GM18951 (cell line): ENCODE data around the gene PARD3.
A peak's percentile ranks its signal among the peaks of the same experiment; 100 is the strongest.
"Not testable (repeated sequence)": the region's sequence is repeated elsewhere in the genome, so short reads cannot be mapped to it uniquely, and the experiment has no call there.

Experiments used
- POLR2A ChIP-seq: IDR thresholded peaks from 4 replicates; pipeline ENCODE4 v1.6.1; 2011; ENCODE audit warnings: mild to moderate bottlenecking; ENCODE audit not compliant: insufficient read length, insufficient read depth; ENCODE audit errors: extremely low read depth
- in situ Hi-C: fragments of 300-500 bp; cut with MboI; formaldehyde crosslinking; loops from one replicate; pipeline ENCODE4 v1.12.0; 2022; ENCODE audit warnings: low sequenced_read_pairs, mixed read lengths, inconsistent platforms; ENCODE audit not compliant: unreplicated experiment

The PARD3 gene

DNA sequence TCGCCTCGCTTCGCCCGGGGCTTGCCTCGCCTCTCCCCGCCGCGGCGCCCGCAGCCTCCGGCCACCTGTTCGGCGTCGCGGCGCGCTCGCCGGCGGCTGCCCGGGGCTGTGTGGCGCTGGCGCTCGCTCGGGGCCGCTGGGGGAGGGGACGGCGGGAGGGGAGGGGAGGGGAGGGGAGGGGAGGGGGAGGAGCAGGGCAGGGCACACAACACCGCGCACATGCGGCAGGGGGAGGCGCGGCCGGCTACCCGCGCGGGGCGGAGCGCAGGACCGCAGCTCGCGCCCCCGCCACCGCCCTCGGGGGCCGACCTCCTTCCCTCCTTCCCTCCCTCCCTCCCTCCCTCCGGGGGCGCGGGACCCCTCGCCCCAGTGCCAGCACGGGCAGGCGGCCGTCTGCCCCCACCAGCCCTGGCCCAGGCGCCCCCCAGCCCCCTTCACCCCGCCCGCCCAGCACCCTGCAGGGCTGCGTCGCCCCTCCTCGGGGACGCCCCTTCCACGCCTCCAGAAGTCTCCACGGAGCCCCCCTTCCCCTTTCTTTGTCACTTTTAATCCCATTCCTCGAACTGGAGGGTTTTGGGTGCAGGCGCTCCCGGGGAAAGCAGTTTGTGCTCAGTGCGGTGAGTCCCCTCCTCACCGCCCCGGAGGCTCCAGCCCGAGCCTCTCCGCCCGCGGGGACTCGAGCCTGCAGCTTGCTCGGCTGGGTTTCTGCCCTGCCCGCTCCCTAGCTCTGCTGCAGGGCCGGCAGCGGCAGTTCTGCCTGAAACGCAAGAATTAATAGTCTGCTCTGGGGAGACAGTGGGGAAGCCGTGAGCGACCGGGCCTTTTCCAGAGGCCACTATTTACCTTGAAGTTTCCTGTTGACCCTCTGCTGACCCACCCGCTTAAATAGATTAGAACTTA is at the start of gene PARD3:
PARD3 (minus strand) TSS at position 112 of the 900 bp plus-strand sequence. CDS start 301 bp downstream, outside the sequence.
- peak; percentile 54 for TF ChIP-seq POLR2A
- in situ Hi-C loops = no loop called here

DNA sequence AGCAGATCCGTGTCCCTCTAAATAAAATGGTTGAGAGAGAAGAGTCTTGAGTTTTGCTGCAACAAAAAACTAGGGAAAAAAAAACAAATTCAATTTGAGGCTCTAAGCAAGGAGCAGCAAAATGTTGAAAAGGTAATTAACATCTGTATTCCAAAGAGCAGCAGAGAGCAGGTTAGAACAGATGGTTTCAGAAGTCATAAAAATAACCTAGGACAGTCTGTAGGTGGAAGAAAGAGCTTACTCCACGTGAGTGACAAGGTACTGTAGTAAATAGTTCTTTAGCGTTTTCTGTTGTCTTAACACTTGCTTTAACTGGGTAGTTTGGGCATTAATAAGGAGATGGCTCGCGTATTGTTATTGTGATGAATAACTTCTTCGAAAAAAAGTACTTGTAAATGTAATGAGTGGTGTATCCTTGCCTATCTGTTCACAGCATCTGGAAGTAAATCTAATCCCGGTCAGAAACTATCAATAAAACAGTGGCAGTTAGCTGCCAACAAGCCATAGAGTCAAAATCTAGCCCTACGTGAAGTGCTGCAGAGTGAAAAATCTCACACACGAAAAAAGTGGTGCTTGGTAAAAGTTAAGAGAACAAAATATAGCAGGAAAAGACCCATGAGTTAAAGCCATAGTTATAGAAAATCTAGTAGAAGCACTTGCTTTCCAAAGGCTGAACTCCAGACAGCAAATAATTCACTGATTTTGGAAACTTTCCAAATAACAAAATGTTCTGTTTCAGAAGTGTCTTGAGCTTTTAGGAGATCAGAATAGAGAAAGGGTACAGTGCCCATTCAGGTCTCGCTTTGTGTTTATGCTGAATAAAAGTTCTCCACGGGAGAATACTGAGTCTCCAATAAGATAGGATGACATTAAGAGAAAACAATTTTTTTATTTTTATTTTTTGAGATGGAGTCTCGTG is 49.3 kb upstream of the PARD3 start:
- no peak for TF ChIP-seq POLR2A
- in situ Hi-C loops = no loop called here

DNA sequence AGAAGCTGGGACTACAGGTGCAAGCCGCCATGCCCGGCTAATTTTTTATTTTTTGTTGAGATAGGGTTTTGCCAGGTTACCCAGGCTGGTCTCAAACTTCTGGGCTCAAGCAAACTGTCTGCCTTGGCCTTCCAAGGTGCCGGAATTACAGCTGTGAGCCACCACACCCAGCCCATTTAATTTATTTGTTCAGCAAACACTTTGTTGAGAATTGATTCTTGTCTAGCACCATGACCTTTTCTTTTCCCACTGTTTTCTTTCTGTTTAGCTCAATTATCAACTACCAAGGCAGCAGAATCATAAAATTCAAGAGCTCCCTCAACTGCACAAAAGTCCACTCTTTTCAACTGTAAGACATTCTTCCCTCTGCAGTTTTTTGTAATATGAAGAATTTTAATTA is 47.8 kb upstream of the PARD3 start:
- no peak for TF ChIP-seq POLR2A
- in situ Hi-C loops = no loop called here

DNA sequence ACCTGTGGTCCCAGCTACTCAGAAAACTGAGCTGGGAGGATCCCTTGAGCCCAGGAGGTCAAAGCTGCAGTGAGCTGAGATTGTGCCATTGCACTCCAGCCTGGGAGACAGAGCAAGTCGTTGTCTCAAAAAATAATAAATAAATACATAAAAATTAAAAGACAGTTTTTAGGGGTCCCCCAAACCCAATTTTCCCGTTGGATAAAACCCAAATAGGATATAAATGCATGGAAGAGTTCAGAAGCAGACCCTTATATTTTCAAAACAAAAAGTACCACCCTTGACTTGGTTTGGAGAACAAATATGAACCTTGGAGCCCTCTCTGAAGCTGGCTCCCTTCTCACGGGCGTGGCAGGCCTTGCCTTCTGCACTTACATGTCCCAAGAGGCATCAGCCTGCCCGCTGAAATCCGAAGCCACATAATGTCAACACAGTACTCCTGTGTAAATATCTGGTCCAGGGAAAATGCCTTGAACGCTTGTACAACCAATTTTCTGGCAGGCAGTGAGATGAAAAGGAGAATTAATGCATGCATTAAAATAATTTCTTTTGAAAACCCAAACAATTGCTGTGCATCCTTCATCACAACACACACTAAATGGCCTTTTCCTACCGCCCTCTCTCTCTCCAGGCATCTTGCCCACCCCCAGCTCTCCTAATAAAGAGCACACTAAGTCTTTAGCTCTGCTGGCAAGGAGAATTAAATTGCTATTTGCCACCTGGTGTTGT is 46.4 kb upstream of the PARD3 start:
- no peak for TF ChIP-seq POLR2A
- in situ Hi-C loops = no loop called here

DNA sequence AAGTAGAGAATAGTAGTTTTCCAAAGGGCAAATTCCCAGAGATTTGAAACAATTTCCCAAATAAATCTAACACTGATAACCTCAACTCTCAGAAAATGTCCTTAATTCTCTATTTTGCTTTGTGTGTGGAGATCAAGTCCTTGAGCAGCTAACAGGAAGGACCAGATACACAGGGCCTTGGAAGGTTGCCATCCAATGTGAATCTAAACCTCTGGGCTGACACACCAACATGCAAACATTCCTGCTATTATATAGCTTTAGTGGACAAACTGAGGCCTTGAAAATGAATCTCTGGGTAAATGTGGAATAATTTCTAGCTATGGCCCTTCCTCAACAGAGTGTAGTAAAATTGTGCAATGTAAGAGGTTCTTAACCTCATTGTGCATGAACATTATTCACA is 44.1 kb upstream of the PARD3 start:
- in situ Hi-C loops = no loop called here
- no peak for TF ChIP-seq POLR2A

DNA sequence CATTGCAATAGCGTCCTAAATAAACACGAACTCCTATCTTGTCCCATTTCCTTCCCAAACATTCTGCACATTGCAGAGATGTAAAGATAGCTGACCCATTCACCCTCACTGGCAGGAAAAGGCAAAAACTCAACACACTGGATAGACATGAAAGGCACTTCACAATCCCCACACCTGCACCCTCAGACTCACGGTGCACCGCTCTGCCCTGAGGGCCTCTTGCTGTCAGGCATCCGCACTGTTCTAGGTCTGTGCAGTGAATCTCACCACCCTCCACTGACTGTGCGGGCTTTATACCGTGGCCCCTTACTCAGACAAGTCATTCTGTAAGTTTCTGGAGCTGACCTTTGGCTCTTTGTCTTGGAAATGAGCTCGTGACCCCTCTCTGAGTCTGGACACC is 42.9 kb upstream of the PARD3 start:
- TF ChIP-seq POLR2A = no peak
- in situ Hi-C loops = no loop called here

DNA sequence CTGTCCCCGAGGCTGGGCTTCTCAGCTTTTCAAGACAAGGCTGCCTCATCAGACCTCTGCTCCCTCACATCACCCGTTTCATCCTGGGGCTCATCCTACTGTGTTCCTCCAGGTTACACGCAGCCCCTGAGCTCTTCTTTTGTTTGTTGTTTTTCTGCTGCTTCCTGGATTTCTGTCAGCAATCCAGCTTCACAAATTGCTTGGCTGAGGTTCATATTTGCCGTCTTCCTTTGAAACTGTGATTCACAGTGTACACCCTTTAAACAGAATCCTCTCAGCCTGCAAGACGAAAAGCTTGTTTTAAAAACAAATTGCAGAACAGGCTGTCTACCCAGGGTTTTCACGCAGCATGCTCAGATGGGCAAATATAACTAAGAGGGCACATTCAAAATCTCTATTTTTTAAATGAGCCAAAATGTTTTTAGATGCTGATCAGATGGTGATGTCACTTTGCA is 39.1 kb upstream of the PARD3 start:
- in situ Hi-C loops = no loop called here
- no peak for TF ChIP-seq POLR2A

DNA sequence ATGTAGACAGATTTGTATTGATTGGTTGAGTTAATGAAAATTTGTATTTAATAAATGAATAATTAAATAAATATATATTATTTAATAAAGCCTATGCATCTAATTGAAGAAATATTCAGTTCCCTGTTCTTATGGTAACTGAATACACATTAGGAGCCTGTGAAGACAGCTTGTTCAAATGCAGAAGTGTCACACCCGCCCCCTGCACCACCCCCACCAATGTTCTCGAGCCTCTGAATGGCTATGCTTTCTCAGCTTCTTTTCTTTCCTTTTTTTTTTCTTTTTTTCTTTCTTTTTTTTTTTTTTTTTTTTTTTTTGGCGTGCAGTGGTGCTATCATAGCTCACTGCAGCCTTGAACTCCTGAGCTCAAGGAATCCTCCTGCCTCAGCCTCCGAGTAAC is 38.3 kb upstream of the PARD3 start:
- no peak for TF ChIP-seq POLR2A
- in situ Hi-C loops = no loop called here

DNA sequence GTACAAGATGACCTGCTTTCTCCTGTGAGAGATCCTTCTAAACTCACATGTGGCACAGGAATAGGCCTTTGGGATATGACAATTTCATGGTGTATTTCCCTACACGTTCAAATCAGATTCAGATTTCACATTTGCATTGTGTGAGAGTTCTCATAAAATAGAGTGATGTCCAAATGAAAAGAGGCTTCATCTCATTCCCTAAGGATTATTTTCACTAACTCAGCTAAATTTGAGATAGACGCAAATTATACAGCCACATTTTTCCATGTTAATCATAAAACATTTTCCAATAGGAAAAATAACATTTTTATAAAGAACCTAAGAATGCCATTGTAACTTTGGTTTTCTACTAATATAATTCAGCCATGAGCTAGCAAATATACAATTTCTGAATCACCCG is 35.5 kb upstream of the PARD3 start:
- TF ChIP-seq POLR2A = no peak
- in situ Hi-C loops = no loop called here

DNA sequence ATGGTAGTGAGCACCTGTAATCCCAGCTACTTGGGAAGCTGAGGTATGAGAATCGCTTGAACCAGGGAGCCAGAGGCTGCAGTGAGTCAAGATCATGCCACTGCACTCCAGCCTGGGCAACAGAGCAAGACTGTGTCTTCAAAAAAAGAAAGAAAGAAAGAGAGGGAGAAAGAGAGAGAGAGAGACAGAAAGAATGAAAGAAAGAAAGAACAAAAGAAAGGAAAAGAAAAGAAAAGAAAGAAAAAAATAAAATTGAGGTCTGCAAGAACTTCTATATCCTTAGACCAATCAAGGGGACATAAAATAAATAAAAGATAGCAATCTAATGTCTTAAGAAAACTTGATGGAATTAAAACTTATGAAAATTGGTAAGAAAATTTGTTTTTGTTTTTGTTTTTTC is 34.9 kb upstream of the PARD3 start:
- no peak for TF ChIP-seq POLR2A
- in situ Hi-C loops = no loop called here

DNA sequence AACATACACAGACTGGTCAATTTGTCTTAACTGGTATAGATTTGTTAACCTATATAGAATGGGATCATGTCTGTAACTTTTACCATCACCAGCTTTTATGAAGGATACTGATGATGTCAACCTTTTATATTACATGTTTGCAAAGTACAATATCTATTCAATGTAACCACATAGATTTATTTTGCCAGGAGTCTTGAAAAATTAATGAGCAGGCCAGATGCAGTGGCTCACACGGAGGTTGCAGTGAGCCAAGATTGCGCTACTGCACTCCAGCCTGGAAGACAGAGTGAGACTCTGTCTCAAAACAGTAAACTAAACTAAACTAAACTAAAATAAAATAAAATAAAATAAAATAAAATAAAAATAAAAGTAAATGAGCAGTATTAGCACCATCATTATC is 30.0 kb upstream of the PARD3 start:
- no peak for TF ChIP-seq POLR2A
- in situ Hi-C loops = no loop called here

DNA sequence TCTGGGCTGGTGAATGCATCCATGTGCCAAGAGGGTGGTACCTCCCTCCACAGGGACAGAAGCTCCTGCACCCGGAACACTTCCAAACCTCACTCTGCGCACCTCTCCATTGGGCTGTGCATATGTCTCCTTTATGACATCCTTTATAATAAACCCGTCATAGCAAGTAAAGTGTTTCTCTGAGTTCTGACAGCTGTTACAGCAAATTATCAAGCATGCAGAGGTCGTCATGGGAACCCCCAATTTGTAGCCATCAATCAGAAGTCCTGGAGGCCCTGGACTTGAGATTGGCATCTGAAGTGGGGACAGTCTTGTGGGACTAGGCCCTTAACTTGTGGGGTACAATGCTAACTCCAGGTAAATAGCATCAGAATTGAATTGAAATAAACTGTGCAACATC is 29.4 kb upstream of the PARD3 start:
- no peak for TF ChIP-seq POLR2A
- in situ Hi-C loops = no loop called here

DNA sequence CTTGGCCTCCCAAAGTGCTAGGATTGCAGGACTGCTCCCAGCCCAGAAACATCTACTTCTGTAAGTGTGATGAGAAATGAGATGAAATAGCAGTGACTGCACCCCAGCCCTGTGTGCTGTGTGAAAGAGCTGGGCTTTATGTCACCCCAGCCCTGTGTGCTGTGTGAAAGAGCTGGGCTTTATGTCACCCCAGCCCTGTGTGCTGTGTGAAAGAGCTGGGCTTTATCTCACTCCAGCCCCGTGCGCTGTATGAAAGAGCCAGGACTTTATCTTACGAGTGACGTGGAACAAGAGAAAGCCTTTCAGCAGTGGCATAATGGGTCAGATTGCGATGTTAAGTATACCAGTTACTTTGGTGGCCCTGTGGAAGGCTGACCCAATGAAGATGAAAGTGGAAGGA is 28.4 kb upstream of the PARD3 start:
- in situ Hi-C loops = not testable (repeated sequence)

DNA sequence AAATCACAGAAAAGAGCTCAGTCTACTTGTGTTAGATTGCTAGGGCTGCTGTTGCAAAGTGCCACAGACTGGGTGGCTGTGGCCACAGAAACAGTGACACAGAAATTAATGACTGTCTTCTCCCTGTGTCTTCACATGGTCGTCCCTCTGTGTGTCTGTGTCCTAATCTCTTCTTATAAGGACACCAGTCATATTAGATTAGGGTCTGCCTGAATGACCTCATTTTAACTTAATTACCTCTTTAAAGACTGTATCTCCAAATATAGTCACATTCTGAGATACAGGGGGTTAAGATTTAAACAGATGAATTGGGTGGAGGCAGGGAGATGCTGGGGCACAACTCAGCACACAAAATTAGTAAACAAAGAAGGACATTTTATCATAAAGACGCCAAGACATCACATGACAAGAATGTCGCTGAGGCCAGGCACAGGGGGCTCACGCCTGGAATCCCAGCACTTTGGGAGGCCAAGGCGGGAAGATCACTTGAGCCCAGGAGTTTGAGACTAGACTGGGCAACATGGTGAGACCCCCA is 23.3 kb upstream of the PARD3 start:
- TF ChIP-seq POLR2A = no peak
- in situ Hi-C loops = no loop called here
